Neural cell (in vitro differentiated cells): ENCODE data around the gene RLF. TPM values are rescaled to one million over a fixed set of nuclear protein-coding genes. Genes with fewer than 3 reads are reported as not detected.

Source experiments
- polyA plus RNA-seq: library from polyadenylated mRNA; depleted of rRNA; stranded (reverse); fragments of >200 nt; gene quantifications from 2 replicates; pipeline ENCODE4 v1.2.3, GENCODE V29; 2014
- small RNA-seq, 3 experiments: library from RNA; depleted of rRNA; stranded (forward); fragments of <200 nt; gene quantifications; one replicate each; pipeline ENCODE3, GENCODE V24; 2012

The RLF gene
- polyA plus RNA-seq, 1 donor from 2014 or later, result 23.4 TPM

Small RNA genes within 50 kb of the gene (small RNA-seq; reads per million reads assigned to genes)
- gene RNU6-1237P, result 0 reads per million in 3 experiments

Other genes with a start within 250 kb of the RLF start
- gene MFSD2A, start 206.2 kb upstream of the RLF start, polyA plus RNA-seq, result 7.0 and 7.8 TPM in 2 replicates
- gene CAP1, start 120.7 kb upstream of the RLF start, polyA plus RNA-seq, result 162 and 168 TPM in 2 replicates
- 58.1 and 64.6 TPM in 2 replicates for gene PPT1, start 64.1 kb upstream of the RLF start, polyA plus RNA-seq
- not detected in 2 replicates for gene TMCO2, start 86.5 kb downstream of the RLF start, polyA plus RNA-seq
- gene ZMPSTE24, start 96.8 kb downstream of the RLF start, polyA plus RNA-seq, result 26.9 and 32.9 TPM in 2 replicates
- 1.3 and 2.3 TPM in 2 replicates for gene COL9A2, start 155.9 kb downstream of the RLF start, polyA plus RNA-seq
- gene SMAP2, start 212.3 kb downstream of the RLF start, polyA plus RNA-seq, result 46.8 and 56.3 TPM in 2 replicates